K562 (cell line): ENCODE measurements around the gene TTLL4. TPM values are rescaled to one million over a fixed set of nuclear protein-coding genes. Genes with fewer than 3 reads are reported as not detected.

Experiments
- ATAC-seq: fragments of 200-7000 bp; cut with Tn5 transposase; 3 replicates; pipeline ENCODE4 v1.9.1; 2020; ENCODE audit warnings: moderate library complexity
- BruUV-seq: library from RNA; stranded (reverse); fragments of 400-500 nt; replicated peaks from 2 replicates; lab custom pipeline; 2021; lab: Mats Ljungman, UMichigan
- CTCF ChIA-PET: fragments of 300-600 bp; formaldehyde crosslinking; extraction: SDS; loops from one replicate; lab custom pipeline; 2021; ENCODE audit warnings: low intra/inter-chr PET ratio; lab: Yijun Ruan, JAX
- POLR2A ChIA-PET: fragments of 300-600, 350-650 bp; sonication (Branson Sonifier 250); formaldehyde crosslinking; extraction: SDS; loops from one replicate; lab custom pipeline; 2021; ENCODE audit warnings: antibody characterized with exemption, inconsistent platforms; lab: Yijun Ruan, JAX
- DNase-seq, 4 experiments: peaks; one replicate each; pipeline versions ENCODE4 v3.0.0 to v3.0.0-alpha.2; 2011 to 2018; ENCODE audit warnings: low spot score in 3 of 4, mixed read lengths in 3 of 4; ENCODE audit errors: extremely low read depth in 1 of 4
- FAIRE-seq: peaks from 2 replicates; lab custom pipeline; 2011; peaks lifted over from hg19 to GRCh38; lab: Jason Lieb, UNC
- H2AFZ ChIP-seq: 2 replicates; pipeline ENCODE4 v1.6.0; 2011; ENCODE audit warnings: low read depth, low read length, control low read depth, inconsistent platforms
- H3K27ac ChIP-seq: fragments of 200-600 bp; 3 replicates; pipeline ENCODE4 v1.8.0; 2011; ENCODE audit warnings: low read depth, mild to moderate bottlenecking, control low read depth, inconsistent platforms, low read length, moderate library complexity, mixed read lengths; ENCODE audit errors: extremely low read depth
- H3K27me3 ChIP-seq, 2 experiments: fragments of 300-600 bp in 1 of 2; 2 replicates in 1 of 2; 3 replicates in 1 of 2; pipeline versions ENCODE4 v1.6.0 to v1.8.0; 2011; ENCODE audit warnings: inconsistent platforms in 2 of 2, low read length in 2 of 2, mild to moderate bottlenecking in 1 of 2, mixed read lengths in 1 of 2, moderate library complexity in 1 of 2; ENCODE audit not compliant: control insufficient read depth in 2 of 2, insufficient read depth in 2 of 2
- H3K36me3 ChIP-seq: fragments of 300-600 bp; 3 replicates; pipeline ENCODE4 v1.8.0; 2011; ENCODE audit warnings: mild to moderate bottlenecking, low read length, inconsistent platforms; ENCODE audit not compliant: control insufficient read depth, insufficient read depth
- H3K4me1 ChIP-seq, 2 experiments: fragments of 200-600 bp in 1 of 2; replicated peaks in 1 of 2; 2 replicates in 1 of 2; 3 replicates in 1 of 2; pipeline versions ENCODE4 v1.5.1 to v1.8.0; 2011; ENCODE audit warnings: inconsistent platforms in 2 of 2, low read length in 2 of 2, mild to moderate bottlenecking in 1 of 2, mixed read lengths in 1 of 2, moderate library complexity in 1 of 2; ENCODE audit not compliant: control insufficient read depth in 2 of 2, insufficient read depth in 2 of 2
- H3K4me2 ChIP-seq: 2 replicates; pipeline ENCODE4 v1.6.1; 2011; ENCODE audit warnings: low read length, control low read depth, inconsistent platforms, mixed read lengths; ENCODE audit not compliant: insufficient read depth
- H3K4me3 ChIP-seq: fragments of 200-600 bp; sonication (generic), shearing (Covaris generic); 2 replicates; pipeline ENCODE4 v1.5.1; 2016; ENCODE audit warnings: control low read depth, inconsistent platforms
- H3K79me2 ChIP-seq: fragments of 200-600 bp; 3 replicates; pipeline ENCODE4 v1.8.0; 2011; ENCODE audit warnings: low read length, inconsistent platforms; ENCODE audit not compliant: control insufficient read depth, insufficient read depth
- H3K9ac ChIP-seq, 2 experiments: 2 replicates each; pipeline versions ENCODE4 v1.6.0 to v1.6.1; 2011; ENCODE audit warnings: low read depth in 2 of 2, low read length in 2 of 2, control low read depth in 1 of 2, inconsistent platforms in 1 of 2, mild to moderate bottlenecking in 1 of 2, mixed read lengths in 1 of 2; ENCODE audit not compliant: insufficient read depth in 1 of 2
- H3K9me1 ChIP-seq: one replicate; pipeline ENCODE4 v1.6.0; 2011; ENCODE audit warnings: inconsistent platforms, mild to moderate bottlenecking, low read length, moderate library complexity; ENCODE audit not compliant: control insufficient read depth, insufficient read depth
- H3K9me3 ChIP-seq: replicated peaks from 2 replicates; pipeline ENCODE4 v1.5.1; 2011; ENCODE audit warnings: low read depth, low read length, inconsistent platforms; ENCODE audit not compliant: control insufficient read depth, insufficient read depth
- H4K20me1 ChIP-seq: replicated peaks from 2 replicates; pipeline ENCODE4 v1.6.1; 2011; ENCODE audit warnings: low read length, inconsistent platforms, mixed read lengths; ENCODE audit not compliant: control insufficient read depth, insufficient read depth
- CCNT2 ChIP-seq: IDR thresholded peaks from 2 replicates; pipeline ENCODE4 v1.6.1; 2011; ENCODE audit warnings: borderline replicate concordance, low read depth, mild to moderate bottlenecking, moderate library complexity, mixed read lengths, low read length; ENCODE audit not compliant: insufficient read length; ENCODE audit errors: extremely low read depth
- HMBOX1 ChIP-seq: sonication (generic); IDR thresholded peaks from 2 replicates; pipeline ENCODE4 v1.6.1; 2016
- IRF1 ChIP-seq: sonication (generic); formaldehyde crosslinking; IDR thresholded peaks from 2 replicates; pipeline ENCODE4 v1.8.0; 2022; ENCODE audit warnings: missing genetic modification reagents, mild to moderate bottlenecking, borderline replicate concordance
- POLR2B ChIP-seq: fragments of 450-650 bp; IDR thresholded peaks from 2 replicates; pipeline ENCODE4 v1.6.1; 2018; ENCODE audit warnings: low read depth; ENCODE audit not compliant: partially characterized antibody
- SMARCA5 ChIP-seq: fragments of 450-650 bp; IDR thresholded peaks from 2 replicates; pipeline ENCODE4 v1.6.1; 2016
- SREBF1 ChIP-seq: fragments of 150-350 bp; IDR thresholded peaks from 2 replicates; pipeline ENCODE4 v1.6.1; 2014; ENCODE audit warnings: antibody characterized with exemption, low read depth, low read length, borderline replicate concordance
- ZBTB49 ChIP-seq: sonication (generic); formaldehyde crosslinking; IDR thresholded peaks from 2 replicates; pipeline ENCODE4 v1.8.0; 2022; ENCODE audit warnings: missing genetic modification reagents, mild to moderate bottlenecking, borderline replicate concordance
- ZNF175 ChIP-seq: fragments of 200-800 bp; sonication (Bioruptor generic); IDR thresholded peaks from 2 replicates; pipeline ENCODE4 v1.6.1; 2016; ENCODE audit warnings: low read depth, mild to moderate bottlenecking, missing genetic modification characterization, missing compliant biosample characterization
- WGBS: fragments of 100-300 bp; shearing (Covaris generic); methylation state at CpG from one replicate; pipeline ENCODE4 v1.1.6; 2016; ENCODE audit warnings: low coverage, mixed read lengths; ENCODE audit not compliant: insufficient coverage; ENCODE audit errors: missing lambda C conversion rate; 5-methylcytosine and 5-hydroxymethylcytosine counted together
- in situ Hi-C: fragments of 300-500 bp; cut with MboI; formaldehyde crosslinking; loops from 4 replicates; pipeline ENCODE4 v1.15.0; 2018; ENCODE audit warnings: inconsistent platforms, mixed read lengths
- intact Hi-C: fragments of 100-400 bp; cut with micrococcal nuclease; formaldehyde crosslinking; loops from 2 replicates; pipeline ENCODE4 v1.14.2; 2022
- polyA plus RNA-seq, 8 experiments: library from polyadenylated mRNA; depleted of rRNA in 4 of 8; stranded (reverse) in 5 of 8; unstranded in 3 of 8; fragments of >200 nt; fragmentation: Nextera tagmentation in 2 of 8; fragmentation: Illumina TruSeq in 1 of 8; extraction: Ambion mirVana in 2 of 8; extraction: Trizol in 1 of 8; gene quantifications; 2 replicates each; pipeline versions ENCODE4 v1.2.1 to v1.2.3, GENCODE V29; 2011 to 2014; ENCODE audit warnings: inconsistent platforms in 1 of 8, missing spikeins in 1 of 8
- total RNA-seq, 7 experiments: library from RNA; depleted of rRNA in 6 of 7; stranded (reverse); fragments of >200 nt in 6 of 7; fragmentation: Illumina TruSeq in 2 of 7; extraction: Trizol in 2 of 7; gene quantifications; 2 replicates each; pipeline versions ENCODE4 v1.2.1 to v1.2.3, GENCODE V29; 2011 to 2021; ENCODE audit warnings: low replicate concordance in 1 of 7

TTLL4 gene
- total and polyA plus RNA-seq, 9 of the 15 experiments (the other 6 are each of a cell fraction or from before 2014, with no cell fraction given) = 12.6 to 67.5 (median 24.5) TPM

GRCh38 chr2:218732761-218733158 lies 22.1 kb downstream of the TTLL4 start:
- Histone ChIP-seq H2AFZ (no peak overlapping the region), H3K27me3 (no peaks in the 10 kb centered on the region), H3K79me2 (peaks cover 16% of the 10 kb centered on the region; the same call in 2 of the 3 replicates), H3K27ac (no peak overlapping the region), H3K9me1 (no peaks in the 10 kb centered on the region), H3K4me3 (no peak overlapping the region), H3K4me2 (no peak overlapping the region), H3K9ac (no peak overlapping the region), H3K4me1 (peaks cover 0 to 4% of the 10 kb centered on the region in 2 experiments; a peak in 3 of 5 replicates), H3K9me3 (no peaks in the 10 kb centered on the region), H3K36me3 (peaks cover 27% of the 10 kb centered on the region; the same call in 2 of the 3 replicates), H4K20me1 (peaks cover 16% of the 10 kb centered on the region; the same call in 1 of the 2 replicates)
- POLR2A ChIA-PET = no interaction called here
- no peak for DNase-seq
- in situ Hi-C loops (no loop called here), intact Hi-C loops (no loop called here)
- WGBS = 88% methylated on average over 2 of the region's 2 CpGs
- ATAC-seq = no peak
- TF ChIP-seq ZNF175 (CRISPR knock-in tag) (no peak), POLR2B (no peak), HMBOX1 (no peak), SREBF1 (no peak), IRF1 (CRISPR knock-in tag) (no peak), CCNT2 (no peak), ZBTB49 (no peak), SMARCA5 (no peak)
- no TSS peak for BruUV-seq
- FAIRE-seq = no peak
- CTCF ChIA-PET = interaction anchor here (0.6 kb wide), 1 partner anchor 112 kb away, joined by 5 read pairs; no protein-coding TSS in a partner anchor
